ENCODE results near the gene FAM156A.

- TF ChIP-seq EZH2 (IDR thresholded peaks at IDR 0.05; ENCODE audit: insufficient read depth, low read length) (no peak), CTCF (IDR thresholded peaks at IDR 0.05; ENCODE audit: insufficient read depth, low read depth, low read length) (no peak)
Observed at GRCh38 chrX:52979568-52979967, 21.2 kb upstream of the FAM156A start.

Measured in astrocyte (in vitro differentiated cells and primary cell).